Pancreas (tissue), 10 donors: Measurements from ENCODE around the gene PLEKHA8. TPM values are rescaled to one million over a fixed set of nuclear protein-coding genes. Genes with fewer than 3 reads are reported as not detected.

ENCODE experiments used
- ATAC-seq, 4 donors: fragments of 200-7000 bp; cut with Tn5 transposase; one replicate each; pipeline versions ENCODE4 v1.8.0 to v1.9.1; 2020; ENCODE audit warnings: mild to moderate bottlenecking in 4 of 4, moderate library complexity in 4 of 4
- DNase-seq, 6 donors: peaks; one replicate each; pipeline ENCODE4 v3.0.0-alpha.2; 2020
- FAIRE-seq: peaks from 2 replicates; lab custom pipeline; 2012; peaks lifted over from hg19 to GRCh38; lab: Jason Lieb, UNC
- H3K27ac ChIP-seq, 4 donors: fragments of 200-600 bp; sonication (generic); 1 replicate in 3 of 4; 2 replicates in 1 of 4; pipeline versions ENCODE4 v1.5.0 to v1.8.0; 2020
- H3K27me3 ChIP-seq, 4 donors: fragments of 200-600 bp; one replicate each; pipeline ENCODE4 v1.8.0; 2021
- H3K36me3 ChIP-seq, 3 donors: fragments of 200-600 bp; sonication (generic) in 1 of 3; one replicate each; pipeline versions ENCODE4 v1.5.0 to v1.8.0; 2020 to 2021
- H3K4me1 ChIP-seq, 3 donors: fragments of 200-600 bp; one replicate each; pipeline ENCODE4 v1.8.0; 2021
- H3K4me3 ChIP-seq, 4 donors: fragments of 200-600 bp; sonication (generic) in 2 of 4; one replicate each; pipeline versions ENCODE4 v1.5.0 to v1.8.0; 2020 to 2021
- H3K9me3 ChIP-seq, 4 donors: fragments of 200-600 bp; one replicate each; pipeline ENCODE4 v1.8.0; 2021
- WGBS, 2 donors: extraction: QIAGEN DNeasy Blood & Tissue Kit; methylation state at CpG; one replicate each; pipeline ENCODE4 v1.1.7; 2013; 5-methylcytosine and 5-hydroxymethylcytosine counted together
- intact Hi-C, 3 donors: fragments of 100-400 bp; cut with DNase I; formaldehyde crosslinking; loops; one replicate each; pipeline versions ENCODE4 v1.11.1 to v1.14.2; 2022
- polyA plus RNA-seq, 2 donors: library from polyadenylated mRNA; stranded (reverse); fragments of 200-250 nt; gene quantifications; one replicate each; pipeline ENCODE4 v1.2.3, GENCODE V29; 2013
- total RNA-seq, 6 donors: library from RNA; stranded (reverse); fragmentation: NEBNext Ultra II Directional in 4 of 6; extraction: Animal tissue kit (Norgen Biotek cat#: 25700) in 4 of 6; gene quantifications; one replicate each; pipeline versions ENCODE4 v1.2.1 to v1.2.4, GENCODE V29; 2021 to 2023
- TF ChIP-seq, protein P1 (sequence below), 4 donors: fragments of 200-600 bp; sonication (generic) in 3 of 4; IDR thresholded peaks; one replicate each; pipeline versions ENCODE4 v1.5.0 to v1.8.0; 2021; ENCODE audit warnings: antibody characterized with exemption in 4 of 4
- donor health status: healthy with polysubstance abuse.
- donor health status: DM: no; HTN: no; CAD: no; lungs with moderate emphysema.
- donor health status: DM: no; HTN: no; CAD: no.
- donor health status: control.
- donor health status: control.
- donor health status: Bipolar disorder and iron deficiency.
- donor health status: DM: yes; HTN: yes; CAD: no.
- donor health status: DM: no; HTN: no; CAD: no.
- donor health status: DM: no; HTN: no; CAD: no.
- donor health status: DM: yes; HTN: yes; CAD: no.

PLEKHA8 gene
- total and polyA plus RNA-seq, 8 donors = 1.7 to 9.7 (median 4.3) TPM

DNA sequence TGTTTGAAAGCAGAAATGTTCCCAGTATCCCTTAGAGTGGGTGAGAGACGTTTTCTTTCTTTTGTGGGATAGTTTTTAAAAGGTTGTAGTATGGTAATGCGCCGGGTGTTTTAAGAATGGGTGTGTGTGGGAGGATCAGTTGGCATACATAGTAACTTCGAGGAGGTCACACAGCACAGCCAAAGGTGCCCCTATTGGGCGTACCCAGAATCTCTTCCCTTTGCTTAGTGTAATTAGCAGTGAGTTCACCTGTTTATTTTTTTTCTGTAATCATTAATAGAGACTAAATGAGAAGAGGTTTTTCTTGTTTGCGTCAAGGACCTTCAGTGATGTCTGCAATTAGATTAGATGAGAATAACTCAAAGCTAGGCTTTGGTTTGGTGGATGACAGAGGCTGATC lies 1.5 kb downstream of the PLEKHA8 start:
- intact Hi-C loops = no loop called here
- 5 to 7% methylated on average over 6 of the region's 6 CpGs for WGBS, 2 donors

DNA sequence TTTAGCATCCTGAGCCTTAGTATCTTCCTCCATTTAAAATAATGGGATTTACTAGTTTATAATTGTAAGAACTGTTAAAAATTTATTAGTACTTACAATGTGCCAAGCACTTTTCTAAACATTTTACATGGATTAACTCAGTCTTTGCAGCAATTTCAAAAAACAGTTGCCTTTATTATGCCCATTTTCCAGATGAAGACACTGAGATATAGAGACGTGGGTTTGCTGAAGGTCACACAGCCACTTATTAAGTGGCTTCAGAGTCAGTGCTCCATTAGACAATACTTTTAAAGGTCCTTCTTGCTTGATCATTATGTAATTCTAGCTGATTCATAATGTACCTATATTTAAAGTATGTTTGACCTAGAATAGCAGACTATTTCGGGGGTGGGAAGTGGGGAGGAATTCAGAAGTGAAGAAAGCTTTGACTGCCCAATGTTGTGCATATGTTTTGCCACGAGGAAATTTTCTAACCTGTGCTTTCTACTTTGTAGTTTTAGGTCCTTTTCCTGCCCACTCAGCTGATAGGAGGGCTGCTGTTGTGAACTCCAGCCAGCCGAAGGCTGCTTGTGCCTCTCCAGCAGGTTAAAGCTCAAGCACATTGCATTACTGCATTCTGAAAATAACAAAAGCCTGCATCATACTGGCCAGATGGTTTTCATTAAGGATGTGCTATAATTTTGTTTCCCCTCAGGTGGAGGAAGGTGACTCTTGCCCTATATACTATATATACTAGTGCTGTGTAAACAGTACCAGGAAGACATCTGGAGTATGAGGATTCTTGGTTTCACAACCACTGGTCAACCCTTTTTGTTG lies 4.3 kb downstream of the PLEKHA8 start:
- no peak for ATAC-seq
- H3K27ac ChIP-seq = no peak overlapping the region
- TF ChIP-seq, protein P1, sequence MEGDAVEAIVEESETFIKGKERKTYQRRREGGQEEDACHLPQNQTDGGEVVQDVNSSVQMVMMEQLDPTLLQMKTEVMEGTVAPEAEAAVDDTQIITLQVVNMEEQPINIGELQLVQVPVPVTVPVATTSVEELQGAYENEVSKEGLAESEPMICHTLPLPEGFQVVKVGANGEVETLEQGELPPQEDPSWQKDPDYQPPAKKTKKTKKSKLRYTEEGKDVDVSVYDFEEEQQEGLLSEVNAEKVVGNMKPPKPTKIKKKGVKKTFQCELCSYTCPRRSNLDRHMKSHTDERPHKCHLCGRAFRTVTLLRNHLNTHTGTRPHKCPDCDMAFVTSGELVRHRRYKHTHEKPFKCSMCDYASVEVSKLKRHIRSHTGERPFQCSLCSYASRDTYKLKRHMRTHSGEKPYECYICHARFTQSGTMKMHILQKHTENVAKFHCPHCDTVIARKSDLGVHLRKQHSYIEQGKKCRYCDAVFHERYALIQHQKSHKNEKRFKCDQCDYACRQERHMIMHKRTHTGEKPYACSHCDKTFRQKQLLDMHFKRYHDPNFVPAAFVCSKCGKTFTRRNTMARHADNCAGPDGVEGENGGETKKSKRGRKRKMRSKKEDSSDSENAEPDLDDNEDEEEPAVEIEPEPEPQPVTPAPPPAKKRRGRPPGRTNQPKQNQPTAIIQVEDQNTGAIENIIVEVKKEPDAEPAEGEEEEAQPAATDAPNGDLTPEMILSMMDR (IDR thresholded peaks at IDR 0.05) = no peak
- H3K4me3 ChIP-seq = no peak overlapping the region
- peaks cover 6 to 14% (median 9%) of the 10 kb centered on the region in 3 donors for H3K4me1 ChIP-seq
- intact Hi-C loops = no loop called here
- no peaks in the 10 kb centered on the region for H3K36me3 ChIP-seq
- WGBS, 2 donors = 52 to 53% methylated on average over 4 of the region's 4 CpGs
- H3K27me3 ChIP-seq = no peaks in the 10 kb centered on the region
- FAIRE-seq = no peak
- no peaks in the 10 kb centered on the region for H3K9me3 ChIP-seq
- DNase-seq = no peak

More for the DNA sequence above, 1.5 kb downstream of the PLEKHA8 start:
- peak overlapping the region in 3 of 4 donors; percentile 78 to 90 (median 84) for H3K27ac ChIP-seq
- DNase-seq (peak in 1 of 6 donors; percentile 23), FAIRE-seq (no peak), ATAC-seq (no peak)
- peaks cover 9 to 14% (median 11%) of the 10 kb centered on the region in 3 donors for H3K4me1 ChIP-seq
- peak overlapping the region in 3 of 4 donors; percentile 83 to 97 (median 88) for H3K4me3 ChIP-seq
- H3K36me3 ChIP-seq = no peaks in the 10 kb centered on the region
- H3K27me3 ChIP-seq = no peaks in the 10 kb centered on the region
- TF ChIP-seq, protein P1 (IDR thresholded peaks at IDR 0.05) = no peak
- H3K9me3 ChIP-seq = no peaks in the 10 kb centered on the region

- intact Hi-C loops = no loop called here
- Histone ChIP-seq H3K27ac (no peak overlapping the region), H3K9me3 (no peaks in the 10 kb centered on the region), H3K27me3 (no peaks in the 10 kb centered on the region), H3K36me3 (no peaks in the 10 kb centered on the region), H3K4me1 (peaks cover 6 to 9% (median 8%) of the 10 kb centered on the region in 3 donors), H3K4me3 (no peak overlapping the region)
- DNase-seq (no peak), FAIRE-seq (no peak), ATAC-seq (no peak)
- WGBS, 2 donors = 93 to 94% methylated on average over 3 of the region's 3 CpGs
- TF ChIP-seq, protein P1 (IDR thresholded peaks at IDR 0.05) = no peak
Measured at GRCh38 chr7:30034501-30034900, 6.3 kb downstream of the PLEKHA8 start.

GRCh38 chr7:30036220-30036619 lies 8.0 kb downstream of the PLEKHA8 start:
- TF ChIP-seq, protein P1 (IDR thresholded peaks at IDR 0.05) = no peak
- Histone ChIP-seq H3K27me3 (no peaks in the 10 kb centered on the region), H3K4me3 (no peak overlapping the region), H3K4me1 (peaks cover 0 to 6% (median 3%) of the 10 kb centered on the region in 3 donors), H3K27ac (no peak overlapping the region), H3K9me3 (no peaks in the 10 kb centered on the region), H3K36me3 (no peaks in the 10 kb centered on the region)
- WGBS, 2 donors = 60 to 71% methylated on average over 2 of the region's 2 CpGs
- ATAC-seq (no peak), DNase-seq (no peak), FAIRE-seq (no peak)
- intact Hi-C loops = no loop called here
